ENCODE results near the gene ADIRF.
"Not testable (repeated sequence)": the region's sequence is repeated elsewhere in the genome, so short reads cannot be mapped to it uniquely, and the experiment has no call there.

Gene ADIRF

GRCh38 chr10:86968271-86968993 lies at the start of gene ADIRF:
Gene ADIRF (plus strand): TSS chr10:86968482. CDS start chr10:86968545, 63 bp downstream.
- no peak for ATAC-seq (replicated peaks; ENCODE audit: extremely low read depth, poor library complexity, severe bottlenecking)
- DNase-seq (ENCODE audit: low spot score in 2 of 2), result no peak
- peaks cover 12% of the 10 kb centered on the region for H3K36me3 Mint-ChIP-seq (ENCODE audit: insufficient read depth)
- H3K4me1 Mint-ChIP-seq, result peaks cover 31% of the 10 kb centered on the region
- no peak within 1 kb of the TSS for H3K27ac Mint-ChIP-seq (ENCODE audit: low read depth)
- no peak within 1 kb of the TSS for H3K4me3 Mint-ChIP-seq
- H3K9me3 Mint-ChIP-seq, result no peaks in the 10 kb centered on the region
- no peaks in the 10 kb centered on the region for H3K27me3 Mint-ChIP-seq

GRCh38 chr10:86922553-86922961 lies 45.7 kb upstream of the ADIRF start:
- H3K9me3 Mint-ChIP-seq, result no peaks in the 10 kb centered on the region
- no peak overlapping the region for H3K4me3 Mint-ChIP-seq
- no peaks in the 10 kb centered on the region for H3K4me1 Mint-ChIP-seq
- no peak for ATAC-seq (replicated peaks; ENCODE audit: extremely low read depth, poor library complexity, severe bottlenecking)
- peaks cover 14% of the 10 kb centered on the region for H3K36me3 Mint-ChIP-seq (ENCODE audit: insufficient read depth)
- no peak overlapping the region for H3K27ac Mint-ChIP-seq (ENCODE audit: low read depth)
- no peaks in the 10 kb centered on the region for H3K27me3 Mint-ChIP-seq
- DNase-seq (ENCODE audit: low spot score in 2 of 2), result no peak

GRCh38 chr10:86929468-86930380 lies 38.6 kb upstream of the ADIRF start:
- Mint-ChIP-seq H3K27me3 (no peaks in the 10 kb centered on the region), H3K9me3 (no peaks in the 10 kb centered on the region), H3K4me3 (no peak overlapping the region), H3K27ac (ENCODE audit: low read depth) (peak overlapping the region; percentile 14), H3K4me1 (no peaks in the 10 kb centered on the region), H3K36me3 (ENCODE audit: insufficient read depth) (peaks cover 5% of the 10 kb centered on the region)
- no peak for ATAC-seq (replicated peaks; ENCODE audit: extremely low read depth, poor library complexity, severe bottlenecking)
- no peak for DNase-seq (ENCODE audit: low spot score in 2 of 2)

DNA sequence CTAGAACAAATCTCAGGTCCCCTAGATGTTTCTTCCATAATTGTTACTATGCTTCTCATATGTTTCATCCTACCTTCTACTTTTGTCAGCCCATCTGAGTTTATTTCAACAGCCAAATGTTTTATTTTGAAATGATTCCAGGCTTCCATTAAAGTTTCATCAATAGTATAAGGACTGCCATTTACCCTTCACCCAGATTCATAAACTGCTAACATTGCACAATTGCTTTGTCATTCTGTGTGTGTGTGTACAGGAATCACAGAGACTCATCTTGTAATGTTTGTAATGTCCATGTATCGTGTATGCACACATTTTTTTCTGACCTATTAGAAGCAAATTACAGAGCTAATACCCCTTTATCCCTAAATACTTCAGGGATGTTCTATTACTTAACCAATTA lies 36.4 kb upstream of the ADIRF start:
- Mint-ChIP-seq H3K4me3 (no peak overlapping the region), H3K27ac (ENCODE audit: low read depth) (peak overlapping the region; percentile 17), H3K36me3 (ENCODE audit: insufficient read depth) (peaks cover 5% of the 10 kb centered on the region), H3K4me1 (no peaks in the 10 kb centered on the region), H3K9me3 (no peaks in the 10 kb centered on the region), H3K27me3 (no peaks in the 10 kb centered on the region)
- no peak for DNase-seq (ENCODE audit: low spot score in 2 of 2)
- no peak for ATAC-seq (replicated peaks; ENCODE audit: extremely low read depth, poor library complexity, severe bottlenecking)

DNA sequence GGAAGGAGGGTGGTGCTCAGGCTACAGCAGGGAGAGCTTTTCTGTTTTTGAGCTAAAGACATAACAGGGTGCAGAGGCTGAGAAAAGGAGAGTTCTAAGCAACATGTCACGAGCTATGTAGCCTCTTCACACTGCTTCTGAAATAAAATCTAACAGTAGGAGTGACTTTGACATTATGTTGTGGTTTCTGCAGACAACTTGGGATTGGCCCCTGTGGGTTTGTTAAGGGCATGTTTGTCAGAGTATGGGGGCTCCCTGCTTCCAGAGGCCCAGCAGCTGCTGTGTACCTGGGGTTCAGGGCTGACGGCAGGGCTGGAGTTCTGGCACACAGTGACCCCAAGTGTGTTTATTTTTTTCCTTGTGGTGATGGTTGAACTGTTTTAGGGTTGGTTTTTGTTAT lies 35.6 kb upstream of the ADIRF start:
- Mint-ChIP-seq H3K27me3 (no peaks in the 10 kb centered on the region), H3K4me3 (no peak overlapping the region), H3K4me1 (no peaks in the 10 kb centered on the region), H3K9me3 (no peaks in the 10 kb centered on the region), H3K36me3 (ENCODE audit: insufficient read depth) (peaks cover 5% of the 10 kb centered on the region), H3K27ac (ENCODE audit: low read depth) (no peak overlapping the region)
- DNase-seq (ENCODE audit: low spot score in 2 of 2) (no peak), ATAC-seq (replicated peaks; ENCODE audit: extremely low read depth, poor library complexity, severe bottlenecking) (no peak)

GRCh38 chr10:86934162-86934711 lies 34.0 kb upstream of the ADIRF start:
- not testable (repeated sequence) for ATAC-seq (replicated peaks; ENCODE audit: extremely low read depth, poor library complexity, severe bottlenecking)

DNA sequence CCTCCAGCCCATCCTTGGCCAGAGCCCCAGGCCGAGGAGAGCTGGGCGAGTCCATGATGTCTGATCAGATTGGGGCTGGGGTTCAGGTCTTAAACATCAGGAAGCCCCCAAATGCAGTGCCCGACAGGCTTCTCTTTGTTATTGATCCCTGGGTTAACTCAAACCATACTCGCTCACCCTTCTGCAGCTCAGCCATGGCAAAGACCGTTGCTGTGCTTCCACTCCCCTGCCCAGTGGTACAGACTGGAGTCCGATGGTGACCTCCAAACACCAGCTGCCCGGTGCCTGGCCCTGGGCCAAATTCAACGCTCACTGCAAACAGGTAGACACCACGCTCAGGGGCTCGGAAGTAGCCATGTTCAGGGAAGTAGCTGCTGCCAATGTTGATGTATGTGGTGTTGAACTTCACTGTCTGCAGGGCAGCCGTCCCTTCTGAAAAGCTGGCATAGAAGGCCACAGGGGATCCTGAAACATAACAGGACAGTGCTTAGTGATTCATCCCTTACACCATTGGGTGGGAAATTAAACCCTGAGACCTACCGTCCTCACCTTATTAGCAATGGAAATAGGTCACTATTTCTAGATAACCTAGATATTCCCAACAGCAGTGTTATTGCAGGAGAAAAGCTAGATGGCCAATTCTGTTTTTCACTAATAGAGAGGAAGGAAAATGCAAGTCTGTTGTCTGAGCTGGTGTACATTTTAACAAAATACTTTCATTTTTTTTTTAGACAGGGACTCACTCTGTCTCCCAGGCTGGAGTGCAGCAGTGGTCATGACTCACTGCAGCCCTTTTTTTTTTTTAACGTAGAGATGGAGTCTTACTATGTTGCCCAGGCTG lies 31.4 kb upstream of the ADIRF start:
- H3K4me1 Mint-ChIP-seq, result no peaks in the 10 kb centered on the region

More at GRCh38 chr10:86934162-86934711, 34.0 kb upstream of the ADIRF start:
- not testable (repeated sequence) for DNase-seq (ENCODE audit: low spot score in 2 of 2); H3K27ac Mint-ChIP-seq (ENCODE audit: low read depth); H3K4me3 Mint-ChIP-seq; H3K27me3 Mint-ChIP-seq; H3K4me1 Mint-ChIP-seq; H3K36me3 Mint-ChIP-seq (ENCODE audit: insufficient read depth); H3K9me3 Mint-ChIP-seq

DNA sequence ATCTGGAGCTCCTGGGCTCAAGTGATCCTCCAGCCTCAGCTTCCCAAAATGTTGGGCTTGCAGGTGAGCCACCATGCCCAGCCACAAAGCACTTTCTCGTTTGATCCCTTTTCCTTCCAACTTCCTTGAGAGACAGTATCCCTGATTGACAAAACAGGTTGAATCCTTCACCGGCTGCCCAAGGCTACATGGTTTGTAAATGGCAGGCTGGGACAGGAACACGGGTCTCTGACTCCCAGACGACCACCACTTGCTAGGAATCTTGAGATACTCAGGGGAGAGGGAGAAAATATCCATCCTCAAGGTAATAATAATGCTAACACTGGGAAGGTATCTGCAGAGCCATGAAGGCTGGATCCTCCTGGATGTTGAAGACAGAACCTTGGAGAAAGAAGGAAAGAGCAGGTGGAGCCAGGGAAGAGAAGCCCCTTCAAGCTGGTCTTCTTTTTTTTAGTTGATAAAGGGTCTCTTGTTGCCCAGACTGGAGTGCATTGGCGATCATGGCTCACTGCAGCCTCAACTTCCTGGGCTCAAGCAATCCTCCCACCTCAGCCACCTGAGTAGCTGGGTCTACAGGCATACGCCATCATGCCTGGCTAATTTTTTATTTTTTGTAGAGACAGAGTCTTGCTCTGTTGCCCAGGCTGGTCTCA lies 30.7 kb upstream of the ADIRF start:
- Mint-ChIP-seq H3K27me3 (no peaks in the 10 kb centered on the region), H3K4me1 (no peaks in the 10 kb centered on the region), H3K4me3 (no peak overlapping the region)

More for the DNA sequence above, 31.4 kb upstream of the ADIRF start:
- Mint-ChIP-seq H3K4me3 (no peak overlapping the region), H3K36me3 (ENCODE audit: insufficient read depth) (peaks cover 6% of the 10 kb centered on the region), H3K9me3 (no peaks in the 10 kb centered on the region), H3K27ac (ENCODE audit: low read depth) (no peak overlapping the region), H3K27me3 (no peaks in the 10 kb centered on the region)
- ATAC-seq (replicated peaks; ENCODE audit: extremely low read depth, poor library complexity, severe bottlenecking), result no peak
- DNase-seq (ENCODE audit: low spot score in 2 of 2), result no peak

GRCh38 chr10:86938260-86938659 lies 30.0 kb upstream of the ADIRF start:
- no peak for DNase-seq (ENCODE audit: low spot score in 2 of 2)
- no peak overlapping the region for H3K27ac Mint-ChIP-seq (ENCODE audit: low read depth)
- H3K36me3 Mint-ChIP-seq (ENCODE audit: insufficient read depth), result peaks cover 6% of the 10 kb centered on the region
- no peak overlapping the region for H3K4me3 Mint-ChIP-seq
- no peak for ATAC-seq (replicated peaks; ENCODE audit: extremely low read depth, poor library complexity, severe bottlenecking)
- H3K27me3 Mint-ChIP-seq, result no peaks in the 10 kb centered on the region
- no peaks in the 10 kb centered on the region for H3K9me3 Mint-ChIP-seq
- H3K4me1 Mint-ChIP-seq, result no peaks in the 10 kb centered on the region

More for the DNA sequence above, 30.7 kb upstream of the ADIRF start:
- Mint-ChIP-seq H3K27ac (ENCODE audit: low read depth) (no peak overlapping the region), H3K36me3 (ENCODE audit: insufficient read depth) (peaks cover 6% of the 10 kb centered on the region), H3K9me3 (no peaks in the 10 kb centered on the region)
- DNase-seq (ENCODE audit: low spot score in 2 of 2) (no peak), ATAC-seq (replicated peaks; ENCODE audit: extremely low read depth, poor library complexity, severe bottlenecking) (no peak)

GRCh38 chr10:86940076-86940475 lies 28.2 kb upstream of the ADIRF start:
- not testable (repeated sequence) for H3K27me3 Mint-ChIP-seq; H3K4me1 Mint-ChIP-seq; H3K27ac Mint-ChIP-seq (ENCODE audit: low read depth); H3K36me3 Mint-ChIP-seq (ENCODE audit: insufficient read depth); ATAC-seq (replicated peaks; ENCODE audit: extremely low read depth, poor library complexity, severe bottlenecking); H3K9me3 Mint-ChIP-seq; DNase-seq (ENCODE audit: low spot score in 2 of 2)
- H3K4me3 Mint-ChIP-seq, result peak overlapping the region; percentile 61

DNA sequence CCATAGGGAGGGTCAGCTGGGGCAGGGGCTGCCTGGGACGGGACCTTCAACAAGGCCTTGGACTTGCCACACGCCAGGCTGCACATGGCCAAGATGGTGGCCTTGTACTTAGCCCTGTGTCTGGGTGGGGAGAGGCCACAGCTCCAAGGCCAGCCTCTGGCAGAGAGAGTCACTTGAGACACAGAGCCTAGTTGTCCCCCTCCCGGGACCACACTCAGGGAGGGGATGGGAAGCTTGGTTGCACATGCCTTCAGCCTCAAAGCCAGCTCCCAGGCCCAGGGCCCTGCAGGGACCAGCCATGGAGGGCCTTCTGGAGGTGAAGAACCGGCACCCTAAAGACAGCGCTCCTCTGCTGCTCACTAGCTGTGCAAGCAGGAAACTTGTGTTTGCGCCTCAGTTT lies 27.6 kb upstream of the ADIRF start:
- DNase-seq (ENCODE audit: low spot score in 2 of 2) (no peak), ATAC-seq (replicated peaks; ENCODE audit: extremely low read depth, poor library complexity, severe bottlenecking) (no peak)
- H3K27ac Mint-ChIP-seq (ENCODE audit: low read depth), result no peak overlapping the region
- H3K4me3 Mint-ChIP-seq, result no peak overlapping the region
- H3K4me1 Mint-ChIP-seq, result no peaks in the 10 kb centered on the region
- H3K9me3 Mint-ChIP-seq, result no peaks in the 10 kb centered on the region
- H3K36me3 Mint-ChIP-seq (ENCODE audit: insufficient read depth), result peaks cover 6% of the 10 kb centered on the region
- H3K27me3 Mint-ChIP-seq, result no peaks in the 10 kb centered on the region

GRCh38 chr10:86941426-86941825 lies 26.9 kb upstream of the ADIRF start:
- Mint-ChIP-seq H3K4me3 (no peak overlapping the region), H3K27me3 (peaks cover 2% of the 10 kb centered on the region), H3K36me3 (ENCODE audit: insufficient read depth) (peaks cover 6% of the 10 kb centered on the region), H3K9me3 (no peaks in the 10 kb centered on the region), H3K27ac (ENCODE audit: low read depth) (no peak overlapping the region), H3K4me1 (no peaks in the 10 kb centered on the region)
- DNase-seq (ENCODE audit: low spot score in 2 of 2) (no peak), ATAC-seq (replicated peaks; ENCODE audit: extremely low read depth, poor library complexity, severe bottlenecking) (no peak)
